Liver (tissue), 9 donors: ENCODE results near the gene TBX1. TPM values are rescaled to one million over a fixed set of nuclear protein-coding genes. Genes with fewer than 3 reads are reported as not detected.
"Not testable (repeated sequence)": the region's sequence is repeated elsewhere in the genome, so short reads cannot be mapped to it uniquely, and the experiment has no call there.

Experiments
- DNase-seq: peaks from one replicate; pipeline ENCODE4 v3.0.0-alpha.2; 2017; ENCODE audit warnings: low spot score
- H3K27ac ChIP-seq, 2 donors: one replicate each; pipeline ENCODE4 v1.7.0; 2013; ENCODE audit warnings: inconsistent platforms in 2 of 2, low read length in 2 of 2, control low read depth in 1 of 2, low read depth in 1 of 2, mild to moderate bottlenecking in 1 of 2
- H3K27me3 ChIP-seq, 4 donors: one replicate each; pipeline versions ENCODE4 v1.6.1 to v1.7.0; 2013; ENCODE audit warnings: low read length in 3 of 4, inconsistent platforms in 1 of 4, mild to moderate bottlenecking in 1 of 4, moderate library complexity in 1 of 4; ENCODE audit not compliant: control insufficient read depth in 4 of 4, insufficient read depth in 4 of 4
- H3K36me3 ChIP-seq, 4 donors: one replicate each; pipeline versions ENCODE4 v1.6.1 to v1.7.0; 2013; ENCODE audit warnings: low read length in 3 of 4, mild to moderate bottlenecking in 3 of 4, low read depth in 1 of 4, moderate library complexity in 1 of 4; ENCODE audit not compliant: control insufficient read depth in 4 of 4, insufficient read depth in 3 of 4
- H3K4me1 ChIP-seq, 4 donors: one replicate each; pipeline versions ENCODE4 v1.6.1 to v1.7.0; 2013; ENCODE audit warnings: low read length in 3 of 4, mild to moderate bottlenecking in 3 of 4, moderate library complexity in 1 of 4; ENCODE audit not compliant: control insufficient read depth in 4 of 4, insufficient read depth in 4 of 4
- H3K4me3 ChIP-seq, 3 donors: one replicate each; pipeline versions ENCODE4 v1.6.1 to v1.7.0; 2013; ENCODE audit warnings: low read length in 3 of 3, control low read depth in 1 of 3, low read depth in 1 of 3, mild to moderate bottlenecking in 1 of 3
- H3K9ac ChIP-seq, 2 donors: one replicate each; pipeline ENCODE4 v1.7.0; 2013; ENCODE audit warnings: low read length in 2 of 2, mild to moderate bottlenecking in 2 of 2, moderate library complexity in 2 of 2, control low read depth in 1 of 2, low read depth in 1 of 2
- H3K9me3 ChIP-seq, 4 donors: one replicate each; pipeline versions ENCODE4 v1.6.1 to v1.7.0; 2013; ENCODE audit warnings: low read length in 3 of 4; ENCODE audit not compliant: control insufficient read depth in 4 of 4
- CTCF ChIP-seq: fragments of 150-350 bp; IDR thresholded peaks from 2 replicates; pipeline ENCODE4 v1.5.1; 2017; ENCODE audit warnings: improper control_type of control experiment, low read depth, low read length; ENCODE audit not compliant: missing input control
- EGR1 ChIP-seq, 2 donors: IDR thresholded peaks; 2 replicates each; pipeline ENCODE4 v1.6.1; 2016 to 2018; ENCODE audit warnings: antibody characterized with exemption in 2 of 2, low read depth in 2 of 2
- FOXA1 ChIP-seq: IDR thresholded peaks from 2 replicates; pipeline ENCODE4 v1.6.1; 2016; ENCODE audit warnings: antibody characterized with exemption
- FOXA2 ChIP-seq: IDR thresholded peaks from 2 replicates; pipeline ENCODE4 v1.6.1; 2016; ENCODE audit warnings: antibody characterized with exemption
- GABPA ChIP-seq, 2 donors: IDR thresholded peaks in 1 of 2; conservative IDR thresholded peaks in 1 of 2; 2 replicates each; pipeline ENCODE4 v1.6.1; 2016; ENCODE audit warnings: antibody characterized with exemption in 2 of 2, mild to moderate bottlenecking in 1 of 2, moderate library complexity in 1 of 2
- HNF4A ChIP-seq, 2 donors: conservative IDR thresholded peaks; 2 replicates each; pipeline ENCODE4 v1.6.1; 2016; ENCODE audit warnings: antibody characterized with exemption in 2 of 2, mild to moderate bottlenecking in 2 of 2
- JUND ChIP-seq, 2 donors: IDR thresholded peaks; 2 replicates each; pipeline ENCODE4 v1.6.1; 2016; ENCODE audit warnings: antibody characterized with exemption in 2 of 2
- NR2F2 ChIP-seq: IDR thresholded peaks from 2 replicates; pipeline ENCODE4 v1.6.1; 2016; ENCODE audit warnings: antibody characterized with exemption
- REST ChIP-seq: IDR thresholded peaks from 2 replicates; pipeline ENCODE4 v1.6.1; 2016; ENCODE audit warnings: antibody characterized with exemption, mild to moderate bottlenecking
- RXRA ChIP-seq, 2 donors: IDR thresholded peaks; 2 replicates each; pipeline ENCODE4 v1.6.1; 2017 to 2018; ENCODE audit warnings: antibody characterized with exemption in 2 of 2, mild to moderate bottlenecking in 1 of 2
- SP1 ChIP-seq: IDR thresholded peaks from 2 replicates; pipeline ENCODE4 v1.6.1; 2018; ENCODE audit warnings: antibody characterized with exemption, mild to moderate bottlenecking
- TAF1 ChIP-seq: conservative IDR thresholded peaks from 2 replicates; pipeline ENCODE4 v1.6.1; 2016; ENCODE audit warnings: antibody characterized with exemption, mild to moderate bottlenecking
- ZBTB33 ChIP-seq: IDR thresholded peaks from 2 replicates; pipeline ENCODE4 v1.6.1; 2016; ENCODE audit warnings: antibody characterized with exemption
- WGBS: extraction: QIAGEN DNeasy Blood & Tissue Kit; methylation state at CpG from one replicate; pipeline ENCODE4 v1.1.7; 2013; 5-methylcytosine and 5-hydroxymethylcytosine counted together
- polyA plus RNA-seq, 2 donors: library from polyadenylated mRNA; stranded (reverse) in 1 of 2; unstranded in 1 of 2; fragments of 200-250 nt in 1 of 2; fragments of >200 nt in 1 of 2; fragmentation: Nextera tagmentation in 1 of 2; extraction: Ambion mirVana in 1 of 2; gene quantifications; one replicate each; pipeline versions ENCODE4 v1.2.1 to v1.2.3, GENCODE V29; 2013 to 2015
- total RNA-seq, 2 donors: library from RNA; depleted of rRNA; stranded (reverse); fragments of >200 nt; gene quantifications; one replicate each; pipeline ENCODE4 v1.2.3, GENCODE V29; 2014
- TF ChIP-seq, protein P1 (sequence below): IDR thresholded peaks from 2 replicates; pipeline ENCODE4 v1.6.1; 2016; ENCODE audit warnings: antibody characterized with exemption
- donor health status: healthy.
- donor health status: healthy.
- donor health status: healthy.
- donor health status: healthy.
- donor health status: healthy.

The TBX1 gene
- total and polyA plus RNA-seq, 4 donors = 0.17 to 0.18 TPM; not detected in 2

- no peak overlapping the region for H3K27ac ChIP-seq
- no peak overlapping the region for H3K4me3 ChIP-seq
- H3K4me1 ChIP-seq = no peaks in the 10 kb centered on the region
- no peaks in the 10 kb centered on the region for H3K36me3 ChIP-seq
- H3K9ac ChIP-seq = no peak overlapping the region
- no peaks in the 10 kb centered on the region for H3K27me3 ChIP-seq
- DNase-seq = no peak
- TF ChIP-seq JUND (IDR thresholded peaks at IDR 0.05) (no peak), GABPA (IDR thresholded peaks at IDR 0.05 in 1 of 2, conservative IDR thresholded peaks at IDR 0.05 in 1 of 2) (no peak), FOXA1 (no peak), NR2F2 (no peak), ZBTB33 (no peak), TAF1 (no peak), SP1 (no peak), RXRA (IDR thresholded peaks at IDR 0.05) (no peak), HNF4A (conservative IDR thresholded peaks at IDR 0.05) (no peak), CTCF (no peak), EGR1 (IDR thresholded peaks at IDR 0.05; ENCODE audit: low read depth in 2 of 2) (no peak), FOXA2 (no peak), REST (no peak)
- TF ChIP-seq, protein P1, sequence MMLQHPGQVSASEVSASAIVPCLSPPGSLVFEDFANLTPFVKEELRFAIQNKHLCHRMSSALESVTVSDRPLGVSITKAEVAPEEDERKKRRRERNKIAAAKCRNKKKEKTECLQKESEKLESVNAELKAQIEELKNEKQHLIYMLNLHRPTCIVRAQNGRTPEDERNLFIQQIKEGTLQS = no peak
- peaks cover 0 to 2% (median 0%) of the 10 kb centered on the region in 4 donors for H3K9me3 ChIP-seq
These were observed 30.7 kb downstream of the TBX1 start for GRCh38 chr22:19791243-19791642.

DNA sequence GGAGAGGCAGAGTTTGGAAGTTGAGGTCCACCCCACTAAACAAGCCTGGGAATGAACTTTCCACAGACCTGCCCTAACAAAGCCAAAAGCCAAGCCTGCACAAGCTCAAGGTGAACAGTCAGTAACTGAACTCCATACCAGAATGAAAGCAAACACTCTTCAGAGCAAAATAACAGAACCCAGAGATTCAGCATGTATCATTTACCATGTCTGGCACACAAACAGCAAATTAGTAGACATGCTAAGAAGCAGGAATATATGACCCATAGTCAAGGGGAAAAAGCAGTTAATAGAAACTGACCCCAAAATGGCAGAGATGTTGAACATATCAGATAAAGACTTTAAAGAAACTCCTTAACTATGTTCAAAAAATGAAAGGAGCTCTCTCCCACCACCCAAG, 31.3 kb downstream of the TBX1 start:
- Histone ChIP-seq H3K9me3 (peaks cover 0 to 2% (median 0%) of the 10 kb centered on the region in 4 donors), H3K9ac (no peak overlapping the region), H3K36me3 (no peaks in the 10 kb centered on the region), H3K27me3 (no peaks in the 10 kb centered on the region), H3K27ac (no peak overlapping the region), H3K4me3 (no peak overlapping the region), H3K4me1 (no peaks in the 10 kb centered on the region)
- no peak for DNase-seq
- TF ChIP-seq GABPA (IDR thresholded peaks at IDR 0.05 in 1 of 2, conservative IDR thresholded peaks at IDR 0.05 in 1 of 2) = no peak

GRCh38 chr22:19792383-19792896, 31.9 kb downstream of the TBX1 start:
- H3K4me1 ChIP-seq, H3K36me3 ChIP-seq, H3K27me3 ChIP-seq, H3K9me3 ChIP-seq, H3K9ac ChIP-seq, H3K27ac ChIP-seq, H3K4me3 ChIP-seq, DNase-seq: not testable (repeated sequence)
- WGBS = 96% methylated on average over 13 of the region's 13 CpGs
